Common myeloid progenitor, CD34-positive (primary cell): ENCODE measurements around the gene DIP2A.

ENCODE experiments used
- CTCF ChIA-PET: fragments of 350-600 bp; sonication (Branson Sonifier 250); formaldehyde crosslinking; loops from one replicate; lab custom pipeline; 2021; ENCODE audit warnings: antibody characterized with exemption; lab: Charles Lee
- POLR2A ChIA-PET: fragments of 350-600 bp; sonication (Branson Sonifier 250); formaldehyde crosslinking; loops from one replicate; lab custom pipeline; 2021; ENCODE audit warnings: antibody characterized with exemption; lab: Charles Lee
- DNase-seq, 3 donors: peaks; one replicate each; pipeline versions ENCODE4 v3.0.0 to v3.0.0-alpha.2; 2013
- H3K27ac ChIP-seq, 2 experiments: 1 replicate in 1 of 2; 2 replicates in 1 of 2; pipeline ENCODE4 v1.7.0; 2013; ENCODE audit warnings: inconsistent platforms in 2 of 2, low read length in 2 of 2, mild to moderate bottlenecking in 2 of 2, low read depth in 1 of 2, moderate library complexity in 1 of 2; ENCODE audit not compliant: severe bottlenecking in 2 of 2, insufficient read depth in 1 of 2, poor library complexity in 1 of 2
- H3K27me3 ChIP-seq, 5 experiments: replicated peaks in 2 of 5; 1 replicate in 3 of 5; 2 replicates in 2 of 5; pipeline versions ENCODE4 v1.6.1 to v1.7.0; 2013; ENCODE audit warnings: low read length in 4 of 5, mild to moderate bottlenecking in 2 of 5, moderate library complexity in 2 of 5, inconsistent platforms in 1 of 5; ENCODE audit not compliant: insufficient read depth in 5 of 5, control insufficient read depth in 4 of 5
- H3K36me3 ChIP-seq, 4 experiments: 1 replicate in 2 of 4; 2 replicates in 2 of 4; pipeline versions ENCODE4 v1.6.1 to v1.7.0; 2013; ENCODE audit warnings: low read length in 3 of 4, control low read depth in 1 of 4, mild to moderate bottlenecking in 1 of 4; ENCODE audit not compliant: control insufficient read depth in 4 of 4, insufficient read depth in 4 of 4
- H3K4me1 ChIP-seq, 4 experiments: 1 replicate in 3 of 4; 2 replicates in 1 of 4; pipeline versions ENCODE4 v1.6.1 to v1.7.1; 2013; ENCODE audit warnings: low read length in 3 of 4, mild to moderate bottlenecking in 3 of 4, control low read depth in 1 of 4, inconsistent platforms in 1 of 4, moderate library complexity in 1 of 4; ENCODE audit not compliant: control insufficient read depth in 4 of 4, insufficient read depth in 4 of 4; ENCODE audit errors: control extremely low read depth in 1 of 4
- H3K4me3 ChIP-seq, 7 experiments: 1 replicate in 4 of 7; 2 replicates in 3 of 7; pipeline versions ENCODE4 v1.5.1 to v1.7.0; 2013; ENCODE audit warnings: mild to moderate bottlenecking in 7 of 7, low read length in 6 of 7, moderate library complexity in 6 of 7, inconsistent platforms in 2 of 7, low read depth in 2 of 7, control low read depth in 1 of 7; ENCODE audit not compliant: insufficient read depth in 4 of 7, control insufficient read depth in 1 of 7; ENCODE audit errors: extremely low read depth in 1 of 7
- H3K9me3 ChIP-seq, 5 experiments: 1 replicate in 4 of 5; 2 replicates in 1 of 5; pipeline versions ENCODE4 v1.6.1 to v1.7.1; 2013; ENCODE audit warnings: low read length in 4 of 5, mild to moderate bottlenecking in 2 of 5, inconsistent platforms in 1 of 5, low read depth in 1 of 5, moderate library complexity in 1 of 5; ENCODE audit not compliant: control insufficient read depth in 4 of 5, insufficient read depth in 2 of 5; ENCODE audit errors: control extremely low read depth in 1 of 5
- WGBS: methylation state at CpG from one replicate; pipeline ENCODE4 v1.1.5; 2013; ENCODE audit not compliant: insufficient coverage; 5-methylcytosine and 5-hydroxymethylcytosine counted together

Gene DIP2A

GRCh38 chr21:46421756-46422555, 36.7 kb upstream of the DIP2A start:
- DNase-seq: no peak
- POLR2A ChIA-PET: no interaction called here

GRCh38 chr21:46422636-46423241, 36.0 kb upstream of the DIP2A start:
- ChIA-PET CTCF (interaction anchor here (2.3 kb wide), 1 partner anchor 11 kb away, joined by 7 read pairs; no protein-coding TSS in a partner anchor), POLR2A (no interaction called here)
- no peak for DNase-seq
- Histone ChIP-seq H3K4me1 (peaks cover 0 to 8% (median 2%) of the 10 kb centered on the region in 4 experiments), H3K4me3 (no peak overlapping the region), H3K9me3 (no peaks in the 10 kb centered on the region), H3K36me3 (peaks cover 5 to 79% (median 52%) of the 10 kb centered on the region in 4 experiments), H3K27me3 (no peaks in the 10 kb centered on the region), H3K27ac (peak overlapping the region in 1 of 2 experiments; percentile 34)
- 97% methylated on average over 12 of the region's 12 CpGs for WGBS

More at GRCh38 chr21:46421756-46422555, 36.7 kb upstream of the DIP2A start:
- H3K27ac ChIP-seq: no peak overlapping the region
- CTCF ChIA-PET: interaction anchor here (2.3 kb wide), 1 partner anchor 10 kb away, joined by 7 read pairs; no protein-coding TSS in a partner anchor
- no peak overlapping the region for H3K4me3 ChIP-seq
- H3K27me3 ChIP-seq: no peaks in the 10 kb centered on the region
- H3K9me3 ChIP-seq: no peaks in the 10 kb centered on the region
- H3K4me1 ChIP-seq: peaks cover 0 to 8% (median 2%) of the 10 kb centered on the region in 4 experiments
- H3K36me3 ChIP-seq: peaks cover 3 to 76% (median 48%) of the 10 kb centered on the region in 4 experiments
- 94% methylated on average over 33 of the region's 35 CpGs for WGBS

GRCh38 chr21:46423546-46424038, 35.1 kb upstream of the DIP2A start:
- ChIA-PET CTCF (no interaction called here), POLR2A (interaction anchor here (0.7 kb wide), 1 partner anchor 1617 kb away, joined by 3 read pairs; no protein-coding TSS in a partner anchor)
- H3K9me3 ChIP-seq: no peaks in the 10 kb centered on the region
- peak overlapping the region in 1 of 2 experiments; percentile 34 for H3K27ac ChIP-seq
- WGBS: no CpG with 5 or more reads among the region's 1 CpG
- H3K4me3 ChIP-seq: no peak overlapping the region
- no peak for DNase-seq
- peaks cover 0 to 8% (median 2%) of the 10 kb centered on the region in 4 experiments for H3K4me1 ChIP-seq
- no peaks in the 10 kb centered on the region for H3K27me3 ChIP-seq
- H3K36me3 ChIP-seq: peaks cover 5 to 80% (median 49%) of the 10 kb centered on the region in 4 experiments

GRCh38 chr21:46424039-46424591, 34.6 kb upstream of the DIP2A start:
- CTCF ChIA-PET: no interaction called here
- H3K4me1 ChIP-seq: peaks cover 0 to 8% (median 2%) of the 10 kb centered on the region in 4 experiments
- peak in 1 of 3 donors; percentile 3 for DNase-seq
- 91% methylated on average over 10 of the region's 17 CpGs for WGBS
- no peak overlapping the region for H3K27ac ChIP-seq
- no peak overlapping the region for H3K4me3 ChIP-seq
- no peaks in the 10 kb centered on the region for H3K9me3 ChIP-seq
- no peaks in the 10 kb centered on the region for H3K27me3 ChIP-seq
- H3K36me3 ChIP-seq: peaks cover 5 to 81% (median 46%) of the 10 kb centered on the region in 4 experiments
- POLR2A ChIA-PET: interaction anchor here (0.7 kb wide), 1 partner anchor 1617 kb away, joined by 3 read pairs; no protein-coding TSS in a partner anchor

- H3K27ac ChIP-seq: no peak overlapping the region
- no peaks in the 10 kb centered on the region for H3K9me3 ChIP-seq
- peaks cover 5 to 80% (median 45%) of the 10 kb centered on the region in 4 experiments for H3K36me3 ChIP-seq
- H3K4me1 ChIP-seq: peaks cover 0 to 8% (median 2%) of the 10 kb centered on the region in 4 experiments
- H3K27me3 ChIP-seq: no peaks in the 10 kb centered on the region
- DNase-seq: no peak
- ChIA-PET CTCF (no interaction called here), POLR2A (no interaction called here)
- H3K4me3 ChIP-seq: no peak overlapping the region
- WGBS: 100% methylated on average over 3 of the region's 14 CpGs
Measured at GRCh38 chr21:46424621-46425020, 34.1 kb upstream of the DIP2A start.

- ChIA-PET POLR2A (no interaction called here), CTCF (no interaction called here)
- H3K27ac ChIP-seq: no peak overlapping the region
- WGBS: 96% methylated on average over 19 of the region's 19 CpGs
- DNase-seq: no peak
- peaks cover 0 to 8% (median 2%) of the 10 kb centered on the region in 4 experiments for H3K4me1 ChIP-seq
- H3K36me3 ChIP-seq: peaks cover 5 to 80% (median 47%) of the 10 kb centered on the region in 4 experiments
- no peaks in the 10 kb centered on the region for H3K9me3 ChIP-seq
- H3K4me3 ChIP-seq: no peak overlapping the region
- no peaks in the 10 kb centered on the region for H3K27me3 ChIP-seq
Measured at GRCh38 chr21:46425041-46425440, 33.6 kb upstream of the DIP2A start.
